CD4-positive, alpha-beta T cell treated with Interleukin-17A for 1 hour (primary cell): ENCODE results near the gene LPCAT2.

Experiments
- DNase-seq: peaks from one replicate; pipeline ENCODE4 v3.0.0-alpha.2; 2020

The LPCAT2 gene

DNA sequence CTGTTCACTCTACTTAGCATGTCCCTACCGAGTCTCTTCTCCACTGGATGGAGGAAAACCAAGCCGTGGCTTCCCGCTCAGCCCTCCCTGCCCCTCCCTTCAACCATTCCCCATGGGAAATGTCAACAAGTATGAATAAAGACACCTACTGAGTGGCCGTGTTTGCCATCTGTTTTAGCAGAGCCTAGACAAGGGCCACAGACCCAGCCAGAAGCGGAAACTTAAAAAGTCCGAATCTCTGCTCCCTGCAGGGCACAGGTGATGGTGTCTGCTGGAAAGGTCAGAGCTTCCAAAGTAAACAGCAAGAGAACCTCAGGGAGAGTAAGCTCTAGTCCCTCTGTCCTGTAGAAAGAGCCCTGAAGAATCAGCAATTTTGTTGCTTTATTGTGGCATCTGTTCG, 2.8 kb upstream of the LPCAT2 start:
- no peak for DNase-seq

DNA sequence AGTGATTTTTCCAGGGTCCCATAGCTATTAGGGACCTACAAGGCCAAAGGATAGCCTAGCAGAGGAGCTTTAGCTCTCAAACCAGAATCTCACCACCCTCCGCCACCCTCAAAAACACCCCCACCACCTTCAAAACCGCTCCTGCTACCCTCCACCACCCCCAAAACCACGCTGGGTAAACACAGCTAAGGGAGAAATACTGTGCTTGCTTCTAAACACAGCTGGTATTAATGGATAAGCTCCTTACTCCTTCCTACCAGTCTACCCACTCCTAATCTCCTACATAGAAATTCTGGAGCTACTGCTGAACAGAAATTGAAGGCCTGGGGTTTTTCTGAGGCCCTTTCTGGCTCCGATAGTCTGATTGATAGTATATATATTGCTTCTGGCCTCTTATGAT, 2.2 kb upstream of the LPCAT2 start:
- DNase-seq = no peak

GRCh38 chr16:55508271-55508921, 476 bp upstream of the LPCAT2 start:
- DNase-seq = no peak

- no peak for DNase-seq
Measured at GRCh38 chr16:55510185-55510805, 1.4 kb downstream of the LPCAT2 start.

DNA sequence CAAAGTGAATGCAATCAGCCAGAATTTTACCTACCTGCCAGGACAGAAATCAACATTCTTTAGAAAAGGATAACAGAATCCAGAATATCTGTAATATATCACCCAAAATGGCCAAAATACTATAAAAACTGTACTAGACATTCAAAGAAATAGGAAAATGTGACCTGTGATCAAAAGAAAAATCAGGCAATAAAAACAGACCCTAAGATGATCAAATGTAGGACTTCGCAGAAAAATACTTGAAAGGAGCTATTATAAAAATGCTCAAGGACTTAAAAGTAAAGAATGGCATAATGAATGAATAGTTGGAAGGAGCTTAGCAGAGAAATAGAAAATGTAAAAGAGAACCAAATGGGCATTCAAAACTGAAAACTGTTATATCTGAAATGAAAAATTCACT, 4.1 kb downstream of the LPCAT2 start:
- no peak for DNase-seq

DNA sequence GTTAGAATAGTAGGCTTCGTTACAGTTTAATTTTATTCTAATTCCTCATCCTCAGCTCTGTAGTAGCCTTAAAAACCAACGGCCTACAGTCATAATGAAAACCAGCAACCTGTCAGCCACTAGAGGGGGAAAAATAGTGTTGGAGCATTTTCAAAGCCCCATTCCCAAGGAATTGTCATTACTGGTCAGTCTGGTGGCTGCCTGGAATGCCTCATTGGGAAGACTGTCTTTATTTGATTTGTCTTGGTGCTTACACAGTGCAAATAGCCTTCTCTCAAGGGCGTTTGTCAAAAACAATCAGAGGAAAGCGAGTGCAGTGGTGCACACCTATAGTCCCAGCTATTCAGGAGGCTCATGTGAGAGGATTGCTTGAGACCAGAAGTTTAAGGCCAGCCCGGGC, 4.7 kb downstream of the LPCAT2 start:
- no peak for DNase-seq

- no peak for DNase-seq
Measured at GRCh38 chr16:55515111-55515510, 6.2 kb downstream of the LPCAT2 start.

GRCh38 chr16:55521792-55522191, 12.9 kb downstream of the LPCAT2 start:
- DNase-seq = no peak

- no peak for DNase-seq
Measured at GRCh38 chr16:55526441-55526840, 17.6 kb downstream of the LPCAT2 start.

DNA sequence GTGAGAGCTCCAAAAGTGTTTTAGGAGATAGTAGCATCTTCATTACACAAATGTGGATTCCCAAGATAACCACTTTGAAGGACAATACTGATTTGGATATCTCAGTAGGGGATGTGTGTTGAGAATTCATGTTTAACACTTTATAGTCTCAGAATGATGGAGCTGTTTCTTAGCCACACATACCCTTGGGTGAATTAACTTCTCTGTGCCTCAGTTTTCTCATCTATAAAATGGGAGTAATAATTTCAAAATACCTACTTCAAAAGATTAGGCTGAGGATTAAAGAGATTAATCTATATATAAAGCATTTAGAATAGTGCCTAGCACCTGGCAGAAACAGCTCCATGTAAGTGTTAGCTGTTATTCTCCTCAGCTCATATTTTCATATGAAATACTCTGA, 19.0 kb downstream of the LPCAT2 start:
- no peak for DNase-seq

DNA sequence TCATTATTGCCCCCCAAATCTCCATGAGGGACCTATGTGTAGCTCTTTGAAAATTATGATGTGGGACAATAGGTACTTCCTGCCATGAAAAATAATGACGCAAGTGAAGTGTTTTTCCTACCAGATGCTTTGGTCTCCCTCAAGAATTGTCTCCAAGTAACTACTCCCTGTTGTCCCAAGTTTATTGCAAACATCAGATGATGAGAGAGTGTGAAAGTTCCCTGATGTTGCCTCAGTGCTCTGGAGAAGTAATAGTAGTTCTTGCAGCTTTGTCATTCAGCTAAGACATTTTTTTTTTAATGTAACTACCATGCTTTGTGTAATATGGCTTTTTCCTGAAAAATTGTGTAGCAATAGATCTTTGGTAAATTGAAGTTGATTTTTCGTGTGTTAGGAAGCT, 20.1 kb downstream of the LPCAT2 start:
- no peak for DNase-seq

GRCh38 chr16:55530316-55530856, 21.5 kb downstream of the LPCAT2 start:
- no peak for DNase-seq

DNA sequence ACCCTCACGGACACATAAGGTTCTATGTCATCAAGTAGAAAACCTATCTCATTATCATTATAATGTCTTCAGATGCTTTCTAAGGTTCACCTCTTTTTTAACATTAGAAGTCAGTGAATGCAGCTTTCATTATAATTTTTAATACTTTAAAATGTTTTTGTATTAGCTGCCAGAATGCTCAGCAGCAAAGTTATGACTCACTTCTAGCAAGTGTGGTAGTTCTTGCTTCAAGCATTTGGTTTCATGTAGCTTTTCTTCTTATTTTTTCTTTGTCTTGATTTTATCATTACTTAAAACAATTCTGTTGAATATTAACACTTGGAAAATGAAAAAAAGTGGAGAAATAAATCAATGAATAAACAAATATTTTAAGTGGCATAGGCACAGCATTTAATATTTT, 23.4 kb downstream of the LPCAT2 start:
- no peak for DNase-seq

GRCh38 chr16:55534756-55535155, 25.9 kb downstream of the LPCAT2 start:
- DNase-seq = no peak

DNA sequence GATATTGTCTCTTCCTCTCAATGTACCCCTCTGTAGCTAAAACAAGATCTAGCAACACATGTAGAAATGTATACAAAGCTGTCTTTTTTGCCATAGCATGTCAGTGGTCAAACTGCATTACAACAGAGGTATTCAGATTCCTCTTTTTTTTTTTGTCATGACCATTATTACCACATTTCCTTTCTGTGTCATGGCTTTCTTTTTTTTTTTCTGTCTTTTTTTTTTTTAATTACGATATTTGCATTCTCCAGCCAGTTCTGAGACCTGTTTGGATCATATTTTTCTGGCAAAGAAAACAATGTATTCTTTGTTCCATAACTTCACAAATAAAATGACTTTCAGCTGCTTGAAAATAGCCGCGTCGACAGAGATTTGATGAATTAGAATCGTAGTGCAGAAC, 30.2 kb downstream of the LPCAT2 start:
- no peak for DNase-seq

DNA sequence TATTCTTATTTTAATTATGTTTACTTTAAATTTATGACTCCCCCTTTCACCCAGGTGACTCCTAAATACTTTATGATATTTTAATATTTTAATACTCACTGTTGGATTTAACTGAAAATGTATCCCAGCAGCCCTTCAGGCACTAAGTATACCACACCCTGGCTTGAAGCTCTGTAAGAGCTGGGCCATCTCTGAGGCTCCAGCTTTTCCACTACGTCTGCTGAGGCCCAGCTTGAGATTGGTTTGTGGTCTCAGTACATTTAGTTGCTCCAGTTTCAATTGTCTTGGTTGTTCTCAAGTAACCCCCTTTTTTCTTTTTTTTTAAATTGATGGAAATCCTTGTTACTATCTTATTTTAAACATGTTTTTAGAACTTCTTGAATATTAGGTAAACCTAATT, 30.6 kb downstream of the LPCAT2 start:
- DNase-seq = no peak

DNA sequence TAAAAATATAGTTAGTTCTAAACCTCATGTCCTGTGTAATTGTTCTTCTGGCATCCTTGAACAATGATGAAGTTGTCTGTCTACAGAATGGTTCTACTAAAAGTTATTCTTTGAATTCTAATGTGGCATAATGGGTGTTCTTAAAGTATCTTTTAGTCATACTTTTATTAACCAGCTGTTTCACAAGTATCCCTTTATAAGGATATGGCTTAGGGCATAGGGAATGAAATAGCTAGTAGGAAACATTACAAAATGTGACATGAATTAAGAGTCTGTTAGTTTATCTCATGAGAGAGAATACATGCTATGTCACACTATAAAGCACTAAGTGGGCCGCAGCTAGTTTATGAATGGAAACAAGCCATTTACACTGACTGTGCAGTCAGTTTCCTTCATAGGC, 31.3 kb downstream of the LPCAT2 start:
- no peak for DNase-seq

- no peak for DNase-seq
Measured at GRCh38 chr16:55542459-55543082, 33.7 kb downstream of the LPCAT2 start.

- no peak for DNase-seq
Measured at GRCh38 chr16:55543472-55543871, 34.6 kb downstream of the LPCAT2 start.

DNA sequence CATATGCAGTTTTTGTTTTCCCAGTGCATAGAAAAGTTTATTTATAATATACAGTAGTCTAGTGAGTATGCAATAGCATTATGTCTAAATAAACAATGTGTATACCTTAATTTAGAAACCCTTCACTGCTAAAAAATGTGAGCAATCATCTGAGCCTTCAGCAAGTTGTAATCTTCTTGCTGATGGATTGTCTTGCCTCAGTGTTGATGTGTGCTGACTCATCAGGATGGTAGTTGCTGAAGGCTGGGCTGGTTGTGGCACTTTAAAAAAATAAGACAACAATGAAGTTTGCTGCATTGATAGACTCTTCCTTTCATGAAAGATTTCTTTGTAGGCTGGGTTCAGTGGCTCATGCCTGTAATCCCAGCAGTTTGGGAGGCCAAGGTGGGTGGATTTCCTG, 43.7 kb downstream of the LPCAT2 start:
- DNase-seq = no peak

- no peak for DNase-seq
Measured at GRCh38 chr16:55555436-55555835, 46.6 kb downstream of the LPCAT2 start.

DNA sequence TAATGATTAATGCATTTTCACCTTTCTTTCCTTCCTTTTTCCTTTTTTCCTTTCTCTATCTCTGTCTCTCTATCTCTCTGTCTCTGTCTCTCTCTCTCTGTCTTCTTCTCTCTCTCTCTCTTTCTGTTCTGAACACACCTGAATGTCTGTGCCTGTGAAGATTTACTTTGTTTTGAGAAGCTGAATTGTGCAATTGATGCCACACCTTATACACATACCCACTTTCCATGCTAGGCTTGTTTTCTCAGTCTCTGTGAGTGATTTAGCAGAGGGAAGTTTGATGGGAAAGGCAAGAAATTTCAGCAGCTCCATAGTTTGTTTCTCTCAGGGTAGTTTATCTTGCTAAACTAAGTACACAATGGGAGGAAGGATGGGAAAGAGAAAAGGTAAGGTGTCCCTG, 48.3 kb downstream of the LPCAT2 start:
- no peak for DNase-seq

GRCh38 chr16:55559233-55559632, 50.4 kb downstream of the LPCAT2 start:
- DNase-seq = no peak

GRCh38 chr16:55559933-55560516, 51.2 kb downstream of the LPCAT2 start:
- no peak for DNase-seq
